ENCODE data around the gene FBLN5.
"Not testable (repeated sequence)": the region's sequence is repeated elsewhere in the genome, so short reads cannot be mapped to it uniquely, and the experiment has no call there.

FBLN5 gene

GRCh38 chr14:91904483-91904882 lies 43.0 kb downstream of the FBLN5 start:
- no peak for DNase-seq

DNA sequence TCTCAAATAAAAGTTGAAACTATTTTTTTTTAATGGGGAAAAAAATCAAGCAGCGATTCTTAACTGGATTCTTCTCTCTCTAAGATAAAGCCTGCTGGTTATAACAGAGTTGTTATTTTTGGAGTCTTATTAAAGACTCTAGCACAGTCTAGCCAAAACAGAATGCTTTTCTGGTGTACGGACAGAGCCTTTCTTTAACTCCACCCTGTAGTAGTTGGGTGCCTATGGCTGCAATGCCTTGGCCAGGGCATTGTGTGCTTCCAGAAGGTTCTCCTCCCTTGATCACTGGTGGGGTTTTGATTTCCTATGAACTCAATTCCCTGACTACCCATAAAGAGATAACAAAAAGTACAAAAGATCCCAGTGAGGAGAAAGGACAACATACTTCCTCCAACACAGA lies 44.4 kb downstream of the FBLN5 start:
- DNase-seq = no peak

- no peak for DNase-seq
These were observed 45.2 kb downstream of the FBLN5 start for GRCh38 chr14:91902336-91902735.

GRCh38 chr14:91901449-91902226 lies 45.9 kb downstream of the FBLN5 start:
- no peak for DNase-seq

DNA sequence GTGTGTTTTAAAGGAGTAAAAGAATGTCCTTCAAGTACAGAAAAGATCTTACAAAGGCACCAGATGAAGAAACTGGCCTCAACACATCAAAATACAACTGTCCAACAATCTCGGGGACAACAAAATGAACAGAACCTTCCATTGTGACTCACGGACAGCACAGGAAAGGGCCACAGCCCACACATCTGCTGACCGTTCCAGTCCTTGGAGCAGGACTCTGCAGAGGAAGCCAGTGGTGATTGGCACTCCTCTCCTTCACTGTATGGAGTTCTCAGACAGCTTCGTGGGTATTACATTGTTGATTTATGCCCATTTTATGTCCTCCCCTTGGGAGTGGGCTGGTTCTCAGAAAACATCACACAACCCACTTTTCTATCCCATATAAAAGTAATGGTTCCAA lies 47.7 kb downstream of the FBLN5 start:
- DNase-seq = no peak

DNA sequence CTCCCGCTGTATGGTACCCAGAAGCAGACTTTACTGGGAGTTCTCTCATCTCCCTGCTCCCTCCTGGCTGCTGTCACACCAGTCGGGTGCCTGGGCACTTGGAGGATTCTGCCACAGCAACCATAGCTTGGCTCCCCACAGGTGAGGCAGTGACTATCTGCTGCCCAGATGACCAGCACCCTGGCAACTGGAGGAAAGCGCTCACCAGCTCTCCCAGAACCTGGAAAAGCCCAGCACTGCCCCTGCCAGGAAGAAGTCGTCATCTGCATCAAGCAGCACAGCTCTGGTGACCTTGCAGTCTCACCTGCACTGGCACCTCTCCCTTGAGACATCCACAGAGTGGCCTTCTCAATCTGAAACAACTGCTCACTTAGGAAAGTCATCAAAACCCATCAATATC lies 48.3 kb downstream of the FBLN5 start:
- DNase-seq = no peak

GRCh38 chr14:91898372-91898771 lies 49.1 kb downstream of the FBLN5 start:
- DNase-seq = no peak

- not testable (repeated sequence) for DNase-seq
These were observed 49.8 kb downstream of the FBLN5 start for GRCh38 chr14:91897716-91898115.

- no peak for DNase-seq
These were observed 50.3 kb downstream of the FBLN5 start for GRCh38 chr14:91897106-91897701.

- no peak for DNase-seq
These were observed 51.1 kb downstream of the FBLN5 start for GRCh38 chr14:91896419-91896818.

DNA sequence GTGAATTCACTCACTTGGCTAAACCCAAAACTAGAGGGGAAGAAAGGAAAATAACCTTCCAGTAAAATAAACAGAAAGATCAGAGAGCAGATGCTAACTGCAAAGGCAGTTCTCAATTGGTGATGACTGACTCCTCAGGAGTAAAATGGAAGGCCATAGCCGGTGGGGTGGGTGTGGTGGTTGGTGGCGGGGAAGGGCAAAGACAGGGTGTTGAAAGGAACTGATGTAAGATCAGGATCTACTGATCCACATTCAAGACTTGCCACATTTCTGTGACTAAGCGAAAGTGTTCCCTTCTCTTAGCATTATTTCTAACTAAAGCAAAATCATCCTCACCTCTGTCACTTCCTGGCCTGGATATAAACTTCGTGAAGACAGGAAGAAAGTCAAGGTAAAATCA lies 53.8 kb downstream of the FBLN5 start:
- DNase-seq = no peak

GRCh38 chr14:91893007-91893406 lies 54.5 kb downstream of the FBLN5 start:
- no peak for DNase-seq

DNA sequence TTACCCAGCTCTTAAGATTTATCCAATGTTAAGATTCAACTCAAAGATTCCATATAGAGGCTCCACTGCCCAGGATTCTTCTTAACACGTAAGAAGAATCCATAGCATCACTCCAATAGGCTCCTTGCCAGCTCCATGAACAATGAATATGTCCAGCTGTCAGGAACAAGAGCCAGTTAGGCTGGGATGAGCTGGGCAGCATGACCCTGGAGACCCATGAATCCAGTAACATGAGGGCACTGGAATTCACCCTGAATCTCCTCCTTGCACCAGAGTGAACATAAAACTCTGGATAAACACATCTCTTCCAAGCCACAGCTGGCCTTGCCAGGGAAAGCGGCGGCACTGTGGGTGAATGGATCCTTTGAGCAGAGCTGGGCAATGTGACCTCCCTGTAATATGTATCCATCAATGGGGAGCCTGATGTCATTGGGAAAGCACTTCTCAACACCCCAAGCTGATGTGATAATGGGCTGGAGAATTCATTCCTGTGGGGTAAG lies 55.7 kb downstream of the FBLN5 start:
- DNase-seq = no peak

- DNase-seq = no peak
These were observed 56.4 kb downstream of the FBLN5 start for GRCh38 chr14:91891101-91891500.

- DNase-seq = no peak
These were observed 57.2 kb downstream of the FBLN5 start for GRCh38 chr14:91890291-91890749.

- DNase-seq = no peak
These were observed 57.9 kb downstream of the FBLN5 start for GRCh38 chr14:91889477-91890211.

GRCh38 chr14:91888641-91889476 lies 58.6 kb downstream of the FBLN5 start:
- no peak for DNase-seq

DNA sequence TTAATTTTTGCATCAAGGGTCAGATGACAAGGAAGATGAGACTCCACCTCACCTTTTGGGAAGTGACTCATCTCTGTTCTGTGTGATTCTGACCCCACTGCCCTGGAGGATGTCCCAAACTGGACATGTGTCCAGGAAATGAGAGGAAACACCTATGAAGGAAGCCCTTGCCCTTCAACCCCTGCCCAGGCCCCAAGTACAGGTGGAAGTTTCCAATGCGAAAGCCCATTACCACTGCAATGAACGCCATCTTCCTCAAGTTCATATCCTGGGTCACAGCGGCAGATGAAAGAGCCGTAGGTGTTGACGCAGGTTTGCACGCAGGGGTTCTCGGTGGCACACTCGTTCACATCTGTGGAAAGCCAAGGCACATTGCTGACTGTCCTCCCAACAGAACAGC lies 60.5 kb downstream of the FBLN5 start:
- no peak for DNase-seq

DNA sequence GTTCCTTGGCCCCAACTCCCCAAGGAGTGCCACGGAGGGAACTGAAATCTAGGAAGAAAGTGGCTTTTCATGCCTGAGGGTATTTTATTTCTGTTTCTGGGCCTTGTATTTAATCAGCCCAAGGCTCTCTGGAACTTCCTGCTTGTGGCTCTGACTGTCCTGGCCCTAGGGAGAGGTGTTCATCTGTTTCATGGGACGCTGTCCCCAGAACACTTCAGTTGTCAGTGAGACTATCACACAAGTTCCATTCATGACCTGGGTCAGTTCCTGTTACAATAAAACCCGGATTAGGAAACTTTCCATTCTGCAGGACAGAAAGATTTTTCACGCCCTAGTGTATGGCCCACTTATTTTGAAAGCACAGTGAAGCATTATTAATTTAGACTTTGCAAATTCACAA lies 61.7 kb downstream of the FBLN5 start:
- no peak for DNase-seq

GRCh38 chr14:91885113-91885712 lies 62.3 kb downstream of the FBLN5 start:
- DNase-seq = no peak

- no peak for DNase-seq
These were observed 62.8 kb downstream of the FBLN5 start for GRCh38 chr14:91884664-91885063.

- no peak for DNase-seq
These were observed 63.7 kb downstream of the FBLN5 start for GRCh38 chr14:91883753-91884152.
